CD14-positive monocyte (primary cell): ENCODE measurements around the gene SDR42E1. TPM values are rescaled to one million over a fixed set of nuclear protein-coding genes. Genes with fewer than 3 reads are reported as not detected.

Experiments used
- DNase-seq, 3 donors: peaks; one replicate each; pipeline ENCODE4 v3.0.0-alpha.2; 2011 to 2022
- H2AFZ ChIP-seq: 2 replicates; pipeline ENCODE4 v1.6.0; 2012; ENCODE audit warnings: mild to moderate bottlenecking, low read depth, low read length, inconsistent platforms; ENCODE audit not compliant: insufficient read depth, poor library complexity, severe bottlenecking
- H3K27ac ChIP-seq, 2 donors: 1 replicate in 1 of 2; 2 replicates in 1 of 2; pipeline ENCODE4 v1.5.1; 2012 to 2013; ENCODE audit warnings: low read length in 2 of 2, control low read depth in 1 of 2, inconsistent platforms in 1 of 2, low read depth in 1 of 2, mild to moderate bottlenecking in 1 of 2
- H3K27me3 ChIP-seq, 2 donors: one replicate each; pipeline versions ENCODE4 v1.6.0 to v1.6.1; 2011 to 2013; ENCODE audit warnings: low read length in 2 of 2; ENCODE audit not compliant: control insufficient read depth in 2 of 2, insufficient read depth in 2 of 2
- H3K36me3 ChIP-seq, 2 donors: replicated peaks in 1 of 2; 1 replicate in 1 of 2; 2 replicates in 1 of 2; pipeline versions ENCODE4 v1.5.1 to v1.6.1; 2012 to 2013; ENCODE audit warnings: low read length in 2 of 2, control low read depth in 1 of 2, inconsistent platforms in 1 of 2, mild to moderate bottlenecking in 1 of 2; ENCODE audit not compliant: insufficient read depth in 2 of 2, control insufficient read depth in 1 of 2
- H3K4me1 ChIP-seq, 2 donors: 1 replicate in 1 of 2; 2 replicates in 1 of 2; pipeline versions ENCODE4 v1.5.1 to v1.6.1; 2012 to 2013; ENCODE audit warnings: low read length in 2 of 2, control low read depth in 1 of 2, inconsistent platforms in 1 of 2, mild to moderate bottlenecking in 1 of 2, moderate library complexity in 1 of 2; ENCODE audit not compliant: insufficient read depth in 2 of 2, control insufficient read depth in 1 of 2
- H3K4me2 ChIP-seq: replicated peaks from 2 replicates; pipeline ENCODE3; 2012; ENCODE audit warnings: low read length, moderate library complexity, mild to moderate bottlenecking; ENCODE audit not compliant: poor library complexity, severe bottlenecking; ENCODE audit errors: extremely low read depth
- H3K4me3 ChIP-seq, 3 experiments: fragments of 200-600 bp in 1 of 3; sonication (generic) in 1 of 3; replicated peaks in 1 of 3; 1 replicate in 2 of 3; 2 replicates in 1 of 3; pipeline ENCODE4 v1.5.1; 2011 to 2013; ENCODE audit warnings: low read length in 3 of 3, mild to moderate bottlenecking in 3 of 3, control low read depth in 2 of 3, low read depth in 2 of 3, inconsistent platforms in 1 of 3, moderate library complexity in 1 of 3
- H3K79me2 ChIP-seq: 2 replicates; pipeline ENCODE4 v1.6.0; 2012; ENCODE audit warnings: mild to moderate bottlenecking, control low read depth, inconsistent platforms, low read length, moderate library complexity; ENCODE audit not compliant: insufficient read depth
- H3K9ac ChIP-seq: 2 replicates; pipeline ENCODE4 v1.6.0; 2017; ENCODE audit warnings: low read length, mild to moderate bottlenecking; ENCODE audit not compliant: insufficient read depth, poor library complexity, severe bottlenecking
- H3K9me3 ChIP-seq, 2 donors: replicated peaks in 1 of 2; 1 replicate in 1 of 2; 2 replicates in 1 of 2; pipeline versions ENCODE4 v1.5.1 to v1.6.1; 2012 to 2013; ENCODE audit warnings: low read length in 2 of 2, control low read depth in 1 of 2; ENCODE audit not compliant: control insufficient read depth in 1 of 2, insufficient read depth in 1 of 2
- H4K20me1 ChIP-seq: 2 replicates; pipeline ENCODE4 v1.6.0; 2012; ENCODE audit warnings: mild to moderate bottlenecking, low read length, control low read depth, moderate library complexity; ENCODE audit not compliant: insufficient read depth
- H3K27ac Mint-ChIP-seq, 7 donors: one replicate each; pipeline ENCODE4 v1.8.0; 2020; ENCODE audit warnings: mild to moderate bottlenecking in 7 of 7, mixed read lengths in 7 of 7, moderate library complexity in 6 of 7, inconsistent platforms in 2 of 7
- H3K27me3 Mint-ChIP-seq, 3 donors: one replicate each; pipeline ENCODE4 v1.8.0; 2021 to 2022; ENCODE audit warnings: low read depth in 3 of 3, mild to moderate bottlenecking in 3 of 3, mixed read lengths in 3 of 3, moderate library complexity in 3 of 3, inconsistent platforms in 1 of 3
- H3K36me3 Mint-ChIP-seq, 2 donors: one replicate each; pipeline ENCODE4 v1.8.0; 2020; ENCODE audit warnings: mixed read lengths in 2 of 2, inconsistent platforms in 1 of 2, mild to moderate bottlenecking in 1 of 2
- H3K4me1 Mint-ChIP-seq: one replicate; pipeline ENCODE4 v1.8.0; 2020; ENCODE audit warnings: mild to moderate bottlenecking, mixed read lengths
- H3K4me3 Mint-ChIP-seq, 2 donors: one replicate each; pipeline ENCODE4 v1.8.0; 2020; ENCODE audit warnings: mild to moderate bottlenecking in 2 of 2, mixed read lengths in 2 of 2, moderate library complexity in 1 of 2
- H3K9me3 Mint-ChIP-seq, 7 donors: one replicate each; pipeline ENCODE4 v1.8.0; 2020 to 2022; ENCODE audit warnings: mixed read lengths in 7 of 7, mild to moderate bottlenecking in 6 of 7, moderate library complexity in 6 of 7, inconsistent platforms in 2 of 7
- WGBS: methylation state at CpG from one replicate; pipeline ENCODE4 v1.1.5; 2013; ENCODE audit warnings: missing lambda C conversion rate; ENCODE audit not compliant: insufficient coverage; 5-methylcytosine and 5-hydroxymethylcytosine counted together
- intact Hi-C, 2 donors: fragments of 100-400 bp; cut with micrococcal nuclease; formaldehyde crosslinking; loops; one replicate each; pipeline versions ENCODE4 v1.15.0 to v1.15.1; 2023
- polyA plus RNA-seq, 3 donors: library from polyadenylated mRNA; depleted of rRNA in 1 of 3; unstranded in 2 of 3; stranded (reverse) in 1 of 3; fragments of 300-500 nt in 2 of 3; fragments of >200 nt in 1 of 3; fragmentation: Illumina TruSeq in 2 of 3; gene quantifications; 1 replicate in 2 of 3; 2 replicates in 1 of 3; pipeline ENCODE4 v1.2.3, GENCODE V29; 2012 to 2021
- TF ChIP-seq, protein P1 (sequence below): fragments of 200-600 bp; IDR thresholded peaks from one replicate; pipeline ENCODE4 v1.8.0; 2022; ENCODE audit warnings: antibody characterized with exemption, mild to moderate bottlenecking

The SDR42E1 gene
- polyA plus RNA-seq, 3 donors, result under 0.01 TPM; not detected in 2

DNA sequence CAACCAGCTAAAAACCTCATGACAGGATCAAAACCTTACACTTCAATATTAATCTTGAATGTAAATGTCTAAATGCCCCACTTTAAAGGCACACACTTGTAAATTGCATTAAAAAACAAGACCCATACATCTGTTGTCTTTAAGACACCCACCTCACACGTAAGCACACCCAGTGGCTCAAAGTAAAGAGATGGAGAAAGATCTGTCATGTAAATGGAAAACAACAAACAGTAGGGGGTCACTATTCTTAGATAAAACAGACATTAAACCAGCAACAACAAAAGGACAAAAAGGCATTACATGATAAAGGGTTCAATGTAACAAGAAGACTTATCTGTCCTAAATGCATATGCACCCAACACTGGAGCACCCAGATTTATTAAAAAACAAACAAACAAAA lies 35.6 kb downstream of the SDR42E1 start:
- no peak overlapping the region for H3K4me3 ChIP-seq
- no peak overlapping the region for H3K27ac ChIP-seq
- Mint-ChIP-seq H3K9me3 (peaks cover 12 to 30% (median 21%) of the 10 kb centered on the region in 7 donors), H3K27ac (no peak overlapping the region), H3K4me3 (no peak overlapping the region), H3K36me3 (no peaks in the 10 kb centered on the region), H3K4me1 (no peaks in the 10 kb centered on the region), H3K27me3 (peaks cover 0 to 2% (median 2%) of the 10 kb centered on the region in 3 donors)
- DNase-seq, result no peak
- H3K36me3 ChIP-seq, result no peaks in the 10 kb centered on the region
- TF ChIP-seq, protein P1, sequence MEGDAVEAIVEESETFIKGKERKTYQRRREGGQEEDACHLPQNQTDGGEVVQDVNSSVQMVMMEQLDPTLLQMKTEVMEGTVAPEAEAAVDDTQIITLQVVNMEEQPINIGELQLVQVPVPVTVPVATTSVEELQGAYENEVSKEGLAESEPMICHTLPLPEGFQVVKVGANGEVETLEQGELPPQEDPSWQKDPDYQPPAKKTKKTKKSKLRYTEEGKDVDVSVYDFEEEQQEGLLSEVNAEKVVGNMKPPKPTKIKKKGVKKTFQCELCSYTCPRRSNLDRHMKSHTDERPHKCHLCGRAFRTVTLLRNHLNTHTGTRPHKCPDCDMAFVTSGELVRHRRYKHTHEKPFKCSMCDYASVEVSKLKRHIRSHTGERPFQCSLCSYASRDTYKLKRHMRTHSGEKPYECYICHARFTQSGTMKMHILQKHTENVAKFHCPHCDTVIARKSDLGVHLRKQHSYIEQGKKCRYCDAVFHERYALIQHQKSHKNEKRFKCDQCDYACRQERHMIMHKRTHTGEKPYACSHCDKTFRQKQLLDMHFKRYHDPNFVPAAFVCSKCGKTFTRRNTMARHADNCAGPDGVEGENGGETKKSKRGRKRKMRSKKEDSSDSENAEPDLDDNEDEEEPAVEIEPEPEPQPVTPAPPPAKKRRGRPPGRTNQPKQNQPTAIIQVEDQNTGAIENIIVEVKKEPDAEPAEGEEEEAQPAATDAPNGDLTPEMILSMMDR, result no peak
- no CpG with 5 or more reads among the region's 1 CpG for WGBS
- peaks cover 8 to 12% of the 10 kb centered on the region in 2 donors for H3K9me3 ChIP-seq
- no peak overlapping the region for H3K4me2 ChIP-seq
- H3K4me1 ChIP-seq, result no peaks in the 10 kb centered on the region
- intact Hi-C loops, result no loop called here
- no peaks in the 10 kb centered on the region for H3K79me2 ChIP-seq
- H2AFZ ChIP-seq, result no peak overlapping the region
- no peaks in the 10 kb centered on the region for H4K20me1 ChIP-seq
- no peak overlapping the region for H3K9ac ChIP-seq
- peaks cover 0 to 3% of the 10 kb centered on the region in 2 donors for H3K27me3 ChIP-seq

DNA sequence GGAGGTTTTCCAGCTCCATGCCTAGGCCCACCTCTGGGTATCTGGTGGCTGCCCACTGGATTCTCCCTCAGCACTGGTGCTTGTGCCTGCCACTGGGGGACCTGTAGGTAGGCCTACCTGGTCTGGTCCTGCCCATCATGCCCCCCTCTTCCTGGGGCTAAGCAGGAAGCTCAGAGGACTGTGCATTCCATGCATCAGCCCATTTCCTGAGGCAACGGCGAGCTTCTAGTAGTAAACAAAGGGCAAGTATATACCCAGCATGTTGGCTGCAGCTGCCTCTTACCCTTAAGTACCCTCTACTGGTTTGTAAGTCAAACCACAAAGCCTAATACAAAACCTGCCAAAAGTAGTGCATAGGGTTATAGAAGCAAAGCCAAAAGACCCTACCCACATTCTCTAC lies 37.5 kb downstream of the SDR42E1 start:
- H3K27me3 Mint-ChIP-seq, result peaks cover 0 to 5% (median 4%) of the 10 kb centered on the region in 3 donors
- 70% methylated on average over 2 of the region's 2 CpGs for WGBS
- no peak overlapping the region for H3K27ac Mint-ChIP-seq
- no peak overlapping the region for H3K4me3 Mint-ChIP-seq
- Histone ChIP-seq H3K27ac (no peak overlapping the region), H3K79me2 (no peaks in the 10 kb centered on the region), H3K27me3 (peaks cover 0 to 3% of the 10 kb centered on the region in 2 donors), H3K36me3 (no peaks in the 10 kb centered on the region), H3K9ac (no peak overlapping the region), H3K4me1 (no peaks in the 10 kb centered on the region), H2AFZ (no peak overlapping the region), H4K20me1 (no peaks in the 10 kb centered on the region), H3K9me3 (peaks cover 8 to 12% of the 10 kb centered on the region in 2 donors), H3K4me2 (no peak overlapping the region), H3K4me3 (no peak overlapping the region)
- no peaks in the 10 kb centered on the region for H3K36me3 Mint-ChIP-seq
- intact Hi-C loops, result no loop called here
- H3K9me3 Mint-ChIP-seq, result peaks cover 12 to 30% (median 21%) of the 10 kb centered on the region in 7 donors
- no peak for DNase-seq
- TF ChIP-seq, protein P1, result no peak
- H3K4me1 Mint-ChIP-seq, result no peaks in the 10 kb centered on the region
